Eye (tissue), 1 donor: ENCODE measurements around the gene AQP10.
A peak's percentile ranks its signal among the peaks of the same experiment; 100 is the strongest.
"Not testable (repeated sequence)": the region's sequence is repeated elsewhere in the genome, so short reads cannot be mapped to it uniquely, and the experiment has no call there.

Experiments used
- DNase-seq: peaks from one replicate; pipeline ENCODE4 v3.0.0-alpha.2; 2015

AQP10 gene

DNA sequence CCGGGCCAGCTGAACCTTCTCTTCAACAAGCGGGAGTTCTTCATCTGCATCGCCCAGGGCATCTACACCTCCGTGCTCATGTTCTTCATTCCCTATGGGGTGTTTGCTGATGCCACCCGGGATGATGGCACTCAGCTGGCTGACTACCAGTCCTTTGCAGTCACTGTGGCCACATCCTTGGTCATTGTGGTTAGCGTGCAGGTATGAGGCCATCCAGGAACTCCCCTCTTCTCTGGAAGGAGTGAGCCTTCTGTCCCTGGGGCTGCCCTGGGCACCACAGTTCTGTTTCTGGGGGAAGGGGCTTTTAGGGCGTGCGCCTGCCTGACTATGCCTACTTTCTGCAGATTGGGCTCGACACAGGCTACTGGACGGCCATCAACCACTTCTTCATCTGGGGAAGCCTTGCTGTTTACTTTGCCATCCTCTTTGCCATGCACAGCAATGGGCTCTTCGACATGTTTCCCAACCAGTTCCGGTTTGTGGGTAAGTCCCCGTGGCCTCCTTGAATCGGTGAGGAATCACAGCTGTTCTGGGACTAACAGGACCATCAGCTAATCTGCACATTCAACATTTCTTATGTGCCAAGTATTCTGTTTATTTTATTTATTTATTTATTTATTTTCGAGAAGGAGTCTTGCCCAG, 25.5 kb downstream of the AQP10 start:
- DNase-seq: no peak

- no peak for DNase-seq
These were observed 27.1 kb downstream of the AQP10 start for GRCh38 chr1:154347961-154348360.

- no peak for DNase-seq
These were observed 27.7 kb downstream of the AQP10 start for GRCh38 chr1:154348429-154349076.

GRCh38 chr1:154349121-154349520, 28.2 kb downstream of the AQP10 start:
- DNase-seq: no peak

DNA sequence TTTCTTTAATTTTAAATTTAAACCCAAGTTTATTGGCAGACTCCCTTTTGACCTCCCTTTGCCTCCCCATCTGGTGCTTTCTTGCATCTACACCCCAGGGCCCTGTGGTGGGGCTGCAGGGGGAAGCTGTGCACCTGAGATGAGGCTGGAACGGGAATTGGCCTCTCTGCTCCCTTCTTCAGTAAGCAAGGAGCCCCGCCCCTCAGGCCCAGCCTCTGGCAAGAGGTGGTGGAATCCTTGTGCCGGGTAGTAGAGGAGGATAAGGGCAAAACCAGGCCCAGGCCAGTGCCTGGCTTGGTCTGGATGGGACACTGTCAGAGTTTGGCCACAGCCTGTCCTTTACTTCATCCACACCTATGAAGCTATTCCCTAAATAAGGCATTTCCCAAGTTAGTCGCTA, 29.5 kb downstream of the AQP10 start:
- DNase-seq: no peak

DNA sequence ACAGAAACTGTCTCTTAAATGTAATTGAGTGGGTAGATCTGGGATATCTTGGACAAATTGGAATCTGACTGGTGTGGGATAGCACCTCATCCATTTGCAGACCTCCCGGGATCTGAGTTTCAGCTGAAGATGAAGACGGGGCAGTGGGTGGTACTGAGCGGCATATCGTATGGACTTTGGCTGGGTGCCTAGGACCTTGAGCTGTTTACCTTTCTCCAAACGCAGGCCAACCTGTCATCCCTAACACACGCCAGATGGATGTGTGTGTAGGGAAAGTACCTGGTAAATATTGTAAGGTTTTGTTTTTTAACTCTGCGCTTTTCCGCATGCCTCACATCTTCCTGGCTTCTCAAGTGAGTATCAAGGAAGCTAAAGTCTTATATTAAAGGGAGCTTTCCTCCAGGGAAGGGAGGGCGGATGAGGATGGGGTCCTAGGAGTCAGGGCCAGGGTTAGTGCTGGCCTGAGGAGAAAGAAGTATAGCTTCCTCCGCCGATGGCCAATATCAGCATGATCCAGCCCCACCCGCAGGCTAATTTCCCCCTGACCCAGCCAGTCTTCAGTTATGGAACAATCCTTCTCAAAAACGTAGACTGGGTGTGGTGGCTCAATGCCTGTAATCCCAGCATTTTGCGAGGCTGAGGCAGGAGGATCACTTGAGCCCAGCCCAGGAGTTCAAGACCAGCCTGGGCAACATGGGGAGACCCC, 30.6 kb downstream of the AQP10 start:
- DNase-seq: no peak

GRCh38 chr1:154352245-154352580, 31.3 kb downstream of the AQP10 start:
- no peak for DNase-seq

- peak; percentile 75 for DNase-seq
These were observed 31.9 kb downstream of the AQP10 start for GRCh38 chr1:154352581-154353459.

DNA sequence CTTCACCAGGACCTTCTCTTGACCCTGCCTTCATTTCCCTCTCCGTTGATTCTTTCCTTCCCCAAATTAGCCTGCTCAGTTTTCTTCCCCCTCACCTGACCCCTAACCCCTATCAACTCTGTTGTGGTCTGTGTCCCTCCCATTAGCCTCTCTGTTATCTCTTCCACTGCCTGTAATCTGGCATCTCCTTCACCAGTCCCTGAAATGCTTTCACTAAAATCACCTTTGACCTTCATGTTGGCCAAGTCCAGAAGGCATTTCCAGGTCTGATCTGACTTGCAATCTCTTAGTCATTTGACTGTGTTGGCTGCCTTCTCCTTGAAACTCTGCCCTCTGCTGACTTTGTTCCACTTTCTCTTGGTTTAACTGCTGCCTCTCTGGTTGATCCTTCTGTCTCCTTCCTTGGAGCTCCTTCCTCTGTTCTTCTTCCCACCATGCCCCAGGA, 32.6 kb downstream of the AQP10 start:
- DNase-seq: no peak

DNA sequence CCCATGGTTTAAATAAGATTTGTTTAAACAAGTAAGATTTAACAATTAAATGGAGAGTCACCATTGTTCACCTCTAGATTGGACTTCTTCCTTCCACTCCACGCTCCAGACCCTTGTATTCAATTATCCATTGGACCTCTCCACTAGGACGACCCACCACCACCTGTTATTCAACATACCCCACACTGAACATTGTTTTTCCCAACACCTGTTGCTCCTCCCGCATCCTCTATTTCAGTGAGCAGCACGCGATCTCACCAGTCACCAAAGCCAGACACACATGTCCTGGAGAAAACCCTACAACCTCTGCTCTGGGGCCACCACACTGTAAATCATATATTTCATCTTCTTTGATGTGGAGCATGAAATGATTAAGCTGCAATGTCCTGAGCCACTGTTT, 33.1 kb downstream of the AQP10 start:
- no peak for DNase-seq

GRCh38 chr1:154358519-154358918, 37.6 kb downstream of the AQP10 start:
- DNase-seq: no peak

GRCh38 chr1:154360288-154360687, 39.4 kb downstream of the AQP10 start:
- no peak for DNase-seq

DNA sequence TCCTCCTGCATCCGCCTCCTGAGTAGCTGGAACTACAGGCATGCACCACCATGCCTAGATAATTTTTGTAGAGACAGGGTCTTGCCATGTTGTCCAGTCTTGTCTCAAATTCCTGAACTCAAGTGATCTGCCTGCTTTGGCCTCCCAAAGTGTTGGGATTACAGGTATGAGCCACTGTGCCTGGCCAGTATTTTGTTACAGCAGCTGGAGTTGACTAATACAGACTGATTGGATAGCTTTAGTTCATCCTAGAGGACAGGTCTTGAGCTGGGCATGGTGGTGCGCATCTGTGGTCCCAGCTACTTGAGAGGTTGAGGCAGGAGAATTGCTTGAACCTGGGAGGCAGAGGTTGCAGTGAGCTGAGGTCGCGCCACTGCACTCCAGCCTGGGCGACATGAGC, 40.0 kb downstream of the AQP10 start:
- not testable (repeated sequence) for DNase-seq

- DNase-seq: no peak
These were observed 40.5 kb downstream of the AQP10 start for GRCh38 chr1:154361357-154361756.

DNA sequence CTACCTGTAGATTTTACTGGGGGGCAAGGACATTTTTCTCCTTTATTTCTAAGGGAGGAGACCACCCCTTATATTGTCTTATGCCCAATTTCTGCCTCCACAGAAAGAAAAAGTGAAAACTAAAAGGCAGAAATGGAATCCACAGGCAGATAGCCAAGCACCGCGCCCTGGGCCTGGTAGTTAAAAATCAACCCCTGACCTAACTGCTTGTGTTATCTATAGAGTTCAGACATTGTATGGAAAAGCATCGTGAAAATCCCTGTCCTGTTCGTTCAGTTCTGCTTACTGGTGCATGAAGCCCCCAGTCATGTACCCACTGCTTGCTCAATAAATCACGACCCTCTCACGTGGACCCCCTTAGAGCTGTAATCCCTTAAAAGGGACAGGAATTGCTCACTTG, 50.5 kb downstream of the AQP10 start:
- DNase-seq: no peak

DNA sequence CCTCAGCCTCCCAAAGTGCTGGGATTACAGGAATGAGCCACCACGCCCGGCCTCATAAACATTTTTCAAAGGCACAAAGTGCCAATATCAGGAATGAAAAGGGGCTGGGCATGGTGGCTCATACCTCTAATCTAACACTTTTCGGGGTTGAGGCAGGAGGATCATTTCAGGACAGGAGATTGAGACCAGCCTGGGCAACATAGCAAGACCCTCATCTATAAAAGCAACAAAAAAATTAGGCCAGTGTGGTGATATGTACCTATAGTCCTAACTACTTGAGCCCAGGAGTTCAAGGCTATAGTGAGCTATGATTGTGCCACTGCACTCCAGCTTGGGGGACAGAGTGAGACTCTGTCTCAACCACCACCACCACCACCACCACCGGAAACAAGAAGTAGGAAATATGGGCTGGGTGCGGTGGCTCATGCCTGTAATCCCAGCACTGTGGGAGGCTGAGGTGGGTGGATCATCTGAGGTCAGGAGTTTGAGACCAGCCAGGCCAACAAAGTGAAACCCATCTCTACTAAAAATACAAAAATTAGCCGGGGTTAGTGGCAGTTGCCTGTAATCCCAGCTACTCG, 53.0 kb downstream of the AQP10 start:
- not testable (repeated sequence) for DNase-seq
